K562 (cell line): ENCODE data around the gene HAX1. TPM values are rescaled to one million over a fixed set of nuclear protein-coding genes. Genes with fewer than 3 reads are reported as not detected.
"Not testable (repeated sequence)": the region's sequence is repeated elsewhere in the genome, so short reads cannot be mapped to it uniquely, and the experiment has no call there.

ENCODE experiments used
- ATAC-seq: fragments of 200-7000 bp; cut with Tn5 transposase; 3 replicates; pipeline ENCODE4 v1.9.1; 2020; ENCODE audit warnings: moderate library complexity
- BruUV-seq: library from RNA; stranded (reverse); fragments of 400-500 nt; replicated peaks from 2 replicates; lab custom pipeline; 2021; lab: Mats Ljungman, UMichigan
- CTCF ChIA-PET: fragments of 300-600 bp; formaldehyde crosslinking; extraction: SDS; loops from one replicate; lab custom pipeline; 2021; ENCODE audit warnings: low intra/inter-chr PET ratio; lab: Yijun Ruan, JAX
- POLR2A ChIA-PET: fragments of 300-600, 350-650 bp; sonication (Branson Sonifier 250); formaldehyde crosslinking; extraction: SDS; loops from one replicate; lab custom pipeline; 2021; ENCODE audit warnings: antibody characterized with exemption, inconsistent platforms; lab: Yijun Ruan, JAX
- DNase-seq, 4 experiments: peaks; one replicate each; pipeline versions ENCODE4 v3.0.0 to v3.0.0-alpha.2; 2011 to 2018; ENCODE audit warnings: low spot score in 3 of 4, mixed read lengths in 3 of 4; ENCODE audit errors: extremely low read depth in 1 of 4
- FAIRE-seq: peaks from 2 replicates; lab custom pipeline; 2011; peaks lifted over from hg19 to GRCh38; lab: Jason Lieb, UNC
- H2AFZ ChIP-seq: 2 replicates; pipeline ENCODE4 v1.6.0; 2011; ENCODE audit warnings: low read depth, low read length, control low read depth, inconsistent platforms
- H3K27ac ChIP-seq: fragments of 200-600 bp; 3 replicates; pipeline ENCODE4 v1.8.0; 2011; ENCODE audit warnings: low read depth, mild to moderate bottlenecking, control low read depth, inconsistent platforms, low read length, moderate library complexity, mixed read lengths; ENCODE audit errors: extremely low read depth
- H3K27me3 ChIP-seq, 2 experiments: fragments of 300-600 bp in 1 of 2; 2 replicates in 1 of 2; 3 replicates in 1 of 2; pipeline versions ENCODE4 v1.6.0 to v1.8.0; 2011; ENCODE audit warnings: inconsistent platforms in 2 of 2, low read length in 2 of 2, mild to moderate bottlenecking in 1 of 2, mixed read lengths in 1 of 2, moderate library complexity in 1 of 2; ENCODE audit not compliant: control insufficient read depth in 2 of 2, insufficient read depth in 2 of 2
- H3K36me3 ChIP-seq: fragments of 300-600 bp; 3 replicates; pipeline ENCODE4 v1.8.0; 2011; ENCODE audit warnings: mild to moderate bottlenecking, low read length, inconsistent platforms; ENCODE audit not compliant: control insufficient read depth, insufficient read depth
- H3K4me1 ChIP-seq, 2 experiments: fragments of 200-600 bp in 1 of 2; replicated peaks in 1 of 2; 2 replicates in 1 of 2; 3 replicates in 1 of 2; pipeline versions ENCODE4 v1.5.1 to v1.8.0; 2011; ENCODE audit warnings: inconsistent platforms in 2 of 2, low read length in 2 of 2, mild to moderate bottlenecking in 1 of 2, mixed read lengths in 1 of 2, moderate library complexity in 1 of 2; ENCODE audit not compliant: control insufficient read depth in 2 of 2, insufficient read depth in 2 of 2
- H3K4me2 ChIP-seq: 2 replicates; pipeline ENCODE4 v1.6.1; 2011; ENCODE audit warnings: low read length, control low read depth, inconsistent platforms, mixed read lengths; ENCODE audit not compliant: insufficient read depth
- H3K4me3 ChIP-seq: fragments of 200-600 bp; sonication (generic), shearing (Covaris generic); 2 replicates; pipeline ENCODE4 v1.5.1; 2016; ENCODE audit warnings: control low read depth, inconsistent platforms
- H3K79me2 ChIP-seq: fragments of 200-600 bp; 3 replicates; pipeline ENCODE4 v1.8.0; 2011; ENCODE audit warnings: low read length, inconsistent platforms; ENCODE audit not compliant: control insufficient read depth, insufficient read depth
- H3K9ac ChIP-seq, 2 experiments: 2 replicates each; pipeline versions ENCODE4 v1.6.0 to v1.6.1; 2011; ENCODE audit warnings: low read depth in 2 of 2, low read length in 2 of 2, control low read depth in 1 of 2, inconsistent platforms in 1 of 2, mild to moderate bottlenecking in 1 of 2, mixed read lengths in 1 of 2; ENCODE audit not compliant: insufficient read depth in 1 of 2
- H3K9me1 ChIP-seq: one replicate; pipeline ENCODE4 v1.6.0; 2011; ENCODE audit warnings: inconsistent platforms, mild to moderate bottlenecking, low read length, moderate library complexity; ENCODE audit not compliant: control insufficient read depth, insufficient read depth
- H3K9me3 ChIP-seq: replicated peaks from 2 replicates; pipeline ENCODE4 v1.5.1; 2011; ENCODE audit warnings: low read depth, low read length, inconsistent platforms; ENCODE audit not compliant: control insufficient read depth, insufficient read depth
- H4K20me1 ChIP-seq: replicated peaks from 2 replicates; pipeline ENCODE4 v1.6.1; 2011; ENCODE audit warnings: low read length, inconsistent platforms, mixed read lengths; ENCODE audit not compliant: control insufficient read depth, insufficient read depth
- HDGF ChIP-seq: fragments of 450-650 bp; IDR thresholded peaks from 2 replicates; pipeline ENCODE4 v1.6.1; 2016
- HLTF ChIP-seq: fragments of 450-650 bp; IDR thresholded peaks from 2 replicates; pipeline ENCODE4 v1.6.1; 2016
- MNT ChIP-seq, 2 experiments: fragments of 450-650 bp; conservative IDR thresholded peaks; 2 replicates each; pipeline ENCODE4 v1.6.1; 2017; ENCODE audit warnings: mild to moderate bottlenecking in 2 of 2, moderate library complexity in 2 of 2
- TRIM24 ChIP-seq, 2 experiments: fragments of 450-650 bp; IDR thresholded peaks; 2 replicates each; pipeline ENCODE4 v1.6.1; 2016
- TRIM28 ChIP-seq: fragments of 450-650 bp; IDR thresholded peaks from 2 replicates; pipeline ENCODE4 v1.6.1; 2017
- YBX1 ChIP-seq: fragments of 450-650 bp; IDR thresholded peaks from 2 replicates; pipeline ENCODE4 v1.7.1; 2016; ENCODE audit warnings: mild to moderate bottlenecking
- ZFP36 ChIP-seq: fragments of 150-350 bp; IDR thresholded peaks from 2 replicates; pipeline ENCODE4 v1.6.1; 2018; ENCODE audit warnings: low read length, low read depth; ENCODE audit not compliant: partially characterized antibody
- ZNF431 ChIP-seq: sonication (generic); formaldehyde crosslinking; IDR thresholded peaks from 2 replicates; pipeline ENCODE4 v1.8.0; 2022; ENCODE audit warnings: mild to moderate bottlenecking, missing genetic modification reagents
- ZNF512 ChIP-seq: IDR thresholded peaks from 2 replicates; pipeline ENCODE4 v1.6.1; 2016; ENCODE audit warnings: missing genetic modification characterization, missing compliant biosample characterization
- WGBS: fragments of 100-300 bp; shearing (Covaris generic); methylation state at CpG from one replicate; pipeline ENCODE4 v1.1.6; 2016; ENCODE audit warnings: low coverage, mixed read lengths; ENCODE audit not compliant: insufficient coverage; ENCODE audit errors: missing lambda C conversion rate; 5-methylcytosine and 5-hydroxymethylcytosine counted together
- in situ Hi-C: fragments of 300-500 bp; cut with MboI; formaldehyde crosslinking; loops from 4 replicates; pipeline ENCODE4 v1.15.0; 2018; ENCODE audit warnings: inconsistent platforms, mixed read lengths
- intact Hi-C: fragments of 100-400 bp; cut with micrococcal nuclease; formaldehyde crosslinking; loops from 2 replicates; pipeline ENCODE4 v1.14.2; 2022
- polyA plus RNA-seq, 8 experiments: library from polyadenylated mRNA; depleted of rRNA in 4 of 8; stranded (reverse) in 5 of 8; unstranded in 3 of 8; fragments of >200 nt; fragmentation: Nextera tagmentation in 2 of 8; fragmentation: Illumina TruSeq in 1 of 8; extraction: Ambion mirVana in 2 of 8; extraction: Trizol in 1 of 8; gene quantifications; 2 replicates each; pipeline versions ENCODE4 v1.2.1 to v1.2.3, GENCODE V29; 2011 to 2014; ENCODE audit warnings: inconsistent platforms in 1 of 8, missing spikeins in 1 of 8
- total RNA-seq, 7 experiments: library from RNA; depleted of rRNA in 6 of 7; stranded (reverse); fragments of >200 nt in 6 of 7; fragmentation: Illumina TruSeq in 2 of 7; extraction: Trizol in 2 of 7; gene quantifications; 2 replicates each; pipeline versions ENCODE4 v1.2.1 to v1.2.3, GENCODE V29; 2011 to 2021; ENCODE audit warnings: low replicate concordance in 1 of 7

HAX1 gene
- total and polyA plus RNA-seq, 9 of the 15 experiments (the other 6 are each of a cell fraction or from before 2014, with no cell fraction given) = 143 to 492 (median 234) TPM

- in situ Hi-C loops, H3K27ac ChIP-seq, POLR2A ChIA-PET, CTCF ChIA-PET, H3K9me1 ChIP-seq, BruUV-seq, H3K27me3 ChIP-seq, H4K20me1 ChIP-seq, intact Hi-C loops, H3K79me2 ChIP-seq, H2AFZ ChIP-seq, H3K4me3 ChIP-seq, DNase-seq, ATAC-seq, H3K4me2 ChIP-seq, H3K9me3 ChIP-seq, H3K9ac ChIP-seq, FAIRE-seq, H3K36me3 ChIP-seq: not testable (repeated sequence)
- H3K4me1 ChIP-seq = peaks cover 28 to 32% of the 10 kb centered on the region in 2 experiments; a peak in 4 of 5 replicates
- 94% methylated on average over 6 of the region's 7 CpGs for WGBS
- TF ChIP-seq TRIM24 (IDR thresholded peaks at IDR 0.05) (0 out of 4 replicates have a peak, but pooled peaks of 1 of the 2 experiments have one; percentile 33), TRIM28 (peak; percentile 29; the same call in 1 of the 2 replicates), ZFP36 (peak; percentile 13), ZNF431 (CRISPR knock-in tag) (peak; percentile 100)
Measured at GRCh38 chr1:154309136-154309535, 36.7 kb downstream of the HAX1 start.

GRCh38 chr1:154312229-154313065, 40.0 kb downstream of the HAX1 start:
- intact Hi-C loops, H4K20me1 ChIP-seq, H3K27me3 ChIP-seq, BruUV-seq, in situ Hi-C loops, FAIRE-seq, H3K4me3 ChIP-seq, H3K36me3 ChIP-seq, H3K79me2 ChIP-seq, H3K9me1 ChIP-seq, H3K27ac ChIP-seq, H3K9me3 ChIP-seq, CTCF ChIA-PET, POLR2A ChIA-PET: not testable (repeated sequence)
- peak; percentile 82 for ATAC-seq
- Histone ChIP-seq H3K9ac (peak overlapping the region in 1 of 2 experiments; percentile 12; a peak in 1 of 4 replicates), H2AFZ (peak overlapping the region; percentile 68), H3K4me2 (peak overlapping the region; percentile 80), H3K4me1 (peaks cover 24 to 29% of the 10 kb centered on the region in 2 experiments; a peak in 4 of 5 replicates)
- DNase-seq = peak in 1 of 4 experiments; percentile 59
- WGBS = 6% methylated on average over 8 of the region's 13 CpGs
- TF ChIP-seq YBX1 = peak; percentile 84; the same call in 1 of the 2 replicates
- peak; percentile 49; the same call in 1 of the 2 replicates for TF ChIP-seq HLTF
- 0 out of 2 replicates have a peak, but pooled peaks have one; percentile 59 for TF ChIP-seq HDGF
- TF ChIP-seq ZNF512 (tag) = peak; percentile 98
- peak in 1 of 2 experiments; percentile 42; a peak in 2 of 4 replicates for TF ChIP-seq MNT (conservative IDR thresholded peaks at IDR 0.05)
